Retinal pigment epithelial cell (primary cell): Measurements from ENCODE around the gene CLEC2L.
"Not testable (repeated sequence)": the region's sequence is repeated elsewhere in the genome, so short reads cannot be mapped to it uniquely, and the experiment has no call there.

ENCODE experiments used
- DNase-seq: peaks from one replicate; pipeline ENCODE4 v3.0.0-alpha.2; 2010; ENCODE audit warnings: low read depth
- H3K4me3 ChIP-seq: 2 replicates; pipeline ENCODE4 v1.5.1; 2011; ENCODE audit warnings: mild to moderate bottlenecking, low read length, control low read depth, moderate library complexity
- TF ChIP-seq, protein P1 (sequence below): conservative IDR thresholded peaks from 2 replicates; pipeline ENCODE4 v1.5.1; 2011; ENCODE audit warnings: low read depth, low read length, control low read depth, inconsistent platforms

The CLEC2L gene

DNA sequence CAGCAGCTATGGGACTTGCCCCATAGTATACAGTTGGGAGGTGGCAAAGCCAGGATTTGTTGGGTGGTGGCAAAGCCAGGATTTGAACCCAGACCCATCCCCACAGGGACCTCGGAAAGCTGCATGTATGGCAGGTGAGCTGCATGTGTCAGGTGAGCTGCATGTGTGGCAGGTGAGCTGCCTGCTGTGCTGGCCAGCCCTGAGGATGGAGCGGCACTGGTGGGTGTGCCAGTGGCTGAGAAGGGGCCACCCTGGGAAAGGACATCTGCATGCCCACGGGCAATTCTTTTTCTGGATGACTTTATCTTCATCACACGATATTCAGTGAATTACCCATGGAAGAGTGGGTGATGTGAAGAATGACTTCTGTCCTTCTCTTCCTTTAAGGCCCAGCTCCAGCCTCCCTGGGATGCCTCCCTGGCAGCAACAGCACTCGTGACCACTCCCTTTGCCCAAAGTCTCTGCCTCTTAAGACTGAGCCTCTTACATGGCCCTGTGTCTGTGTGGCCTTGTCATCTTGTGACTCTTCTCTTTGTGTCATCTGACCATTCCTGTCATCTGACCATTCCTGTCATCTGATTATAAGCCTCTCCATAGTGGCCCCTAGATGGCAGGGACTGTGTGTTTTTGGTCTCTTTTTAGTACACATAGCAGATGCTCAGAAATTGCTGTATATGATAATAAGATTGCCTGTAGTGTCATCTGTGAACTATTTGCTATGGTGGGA, 25.0 kb downstream of the CLEC2L start:
- TF ChIP-seq, protein P1, sequence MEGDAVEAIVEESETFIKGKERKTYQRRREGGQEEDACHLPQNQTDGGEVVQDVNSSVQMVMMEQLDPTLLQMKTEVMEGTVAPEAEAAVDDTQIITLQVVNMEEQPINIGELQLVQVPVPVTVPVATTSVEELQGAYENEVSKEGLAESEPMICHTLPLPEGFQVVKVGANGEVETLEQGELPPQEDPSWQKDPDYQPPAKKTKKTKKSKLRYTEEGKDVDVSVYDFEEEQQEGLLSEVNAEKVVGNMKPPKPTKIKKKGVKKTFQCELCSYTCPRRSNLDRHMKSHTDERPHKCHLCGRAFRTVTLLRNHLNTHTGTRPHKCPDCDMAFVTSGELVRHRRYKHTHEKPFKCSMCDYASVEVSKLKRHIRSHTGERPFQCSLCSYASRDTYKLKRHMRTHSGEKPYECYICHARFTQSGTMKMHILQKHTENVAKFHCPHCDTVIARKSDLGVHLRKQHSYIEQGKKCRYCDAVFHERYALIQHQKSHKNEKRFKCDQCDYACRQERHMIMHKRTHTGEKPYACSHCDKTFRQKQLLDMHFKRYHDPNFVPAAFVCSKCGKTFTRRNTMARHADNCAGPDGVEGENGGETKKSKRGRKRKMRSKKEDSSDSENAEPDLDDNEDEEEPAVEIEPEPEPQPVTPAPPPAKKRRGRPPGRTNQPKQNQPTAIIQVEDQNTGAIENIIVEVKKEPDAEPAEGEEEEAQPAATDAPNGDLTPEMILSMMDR = no peak
- DNase-seq = no peak
- no peak overlapping the region for H3K4me3 ChIP-seq

GRCh38 chr7:139553991-139554700, 30.7 kb downstream of the CLEC2L start:
- H3K4me3 ChIP-seq = not testable (repeated sequence)

DNA sequence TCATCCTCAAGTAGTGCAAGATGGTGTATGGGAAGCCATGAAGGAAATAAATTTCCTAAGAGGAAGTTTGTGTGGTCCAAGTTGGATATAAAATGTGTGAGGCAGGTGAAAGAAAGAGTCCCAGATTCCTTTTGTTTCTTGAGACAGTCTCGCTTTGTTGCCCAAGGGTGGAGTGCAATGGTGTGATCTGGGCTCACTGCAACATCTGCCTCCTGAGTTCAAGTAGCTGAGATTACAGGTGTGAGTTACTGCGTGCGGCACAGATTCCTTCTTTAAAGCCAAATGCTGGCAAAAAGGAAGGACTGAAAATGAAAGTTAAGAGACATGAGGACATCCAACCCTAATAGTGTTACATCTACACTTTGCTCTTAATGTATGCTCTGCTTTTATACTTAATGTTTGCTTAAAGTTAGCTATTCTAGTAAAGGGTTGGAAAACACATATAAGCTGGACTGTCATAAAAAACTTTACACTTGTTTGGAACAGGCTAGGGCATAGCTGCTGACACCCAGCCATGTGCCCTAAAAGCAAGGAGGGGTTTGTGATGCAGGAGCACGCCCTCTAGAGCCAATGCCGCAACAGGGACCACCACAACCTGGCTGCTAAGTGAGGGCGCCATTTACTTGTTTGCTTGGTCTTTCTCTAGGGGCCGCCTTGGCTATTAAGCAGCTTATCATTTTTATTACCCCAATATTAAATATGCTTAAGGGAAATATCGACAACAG, 34.5 kb downstream of the CLEC2L start:
- DNase-seq = no peak
- TF ChIP-seq, protein P1 = peak; percentile 5
- H3K4me3 ChIP-seq = no peak overlapping the region

More at GRCh38 chr7:139553991-139554700, 30.7 kb downstream of the CLEC2L start:
- not testable (repeated sequence) for DNase-seq

GRCh38 chr7:139559364-139560105, 36.0 kb downstream of the CLEC2L start:
- no peak for DNase-seq
- no peak overlapping the region for H3K4me3 ChIP-seq
- TF ChIP-seq, protein P1 = no peak

DNA sequence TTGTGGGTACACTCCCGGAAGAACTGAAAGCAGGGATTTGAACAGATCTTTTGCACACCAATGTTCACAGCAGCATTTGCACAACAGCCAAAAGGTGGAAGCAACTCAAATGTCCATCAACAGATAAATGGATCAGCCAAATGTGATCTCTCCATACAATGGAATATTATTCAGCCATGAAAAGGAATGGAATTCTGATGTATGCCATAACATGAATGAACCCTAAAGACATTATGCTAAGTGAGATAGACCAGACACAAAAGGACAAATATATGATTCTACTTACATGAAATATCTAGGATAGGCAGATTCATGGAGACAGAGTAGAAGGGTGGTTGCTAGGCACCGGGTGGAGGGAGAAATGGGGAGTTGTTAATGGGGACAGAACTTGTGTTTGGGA, 36.7 kb downstream of the CLEC2L start:
- no peak for DNase-seq
- TF ChIP-seq, protein P1 = no peak
- no peak overlapping the region for H3K4me3 ChIP-seq

DNA sequence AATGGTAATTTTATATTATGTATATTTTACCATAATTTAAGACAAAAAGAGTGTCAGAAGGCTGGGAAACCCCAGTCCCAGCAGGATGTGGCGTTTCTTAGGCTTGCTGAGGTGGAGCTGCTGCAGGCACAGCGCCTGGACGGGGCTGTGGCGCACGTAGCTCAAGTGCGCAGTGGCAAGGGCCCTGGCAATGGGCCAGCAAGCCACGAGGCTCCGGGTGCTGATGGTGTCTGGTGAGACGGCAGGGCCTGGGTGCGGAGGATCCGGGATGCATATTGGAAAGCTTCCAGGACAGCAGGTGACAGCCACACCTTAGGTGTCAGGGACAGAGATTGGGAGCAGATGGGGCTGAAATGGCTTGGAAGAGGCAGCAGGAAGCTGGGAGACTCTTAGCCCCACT, 37.2 kb downstream of the CLEC2L start:
- no peak for DNase-seq
- no peak overlapping the region for H3K4me3 ChIP-seq
- TF ChIP-seq, protein P1 = no peak

GRCh38 chr7:139562491-139562890, 39.0 kb downstream of the CLEC2L start:
- H3K4me3 ChIP-seq = no peak overlapping the region
- DNase-seq = no peak
- TF ChIP-seq, protein P1 = no peak
